ENCODE measurements around the gene PNMA8A.
"Not testable (repeated sequence)": the region's sequence is repeated elsewhere in the genome, so short reads cannot be mapped to it uniquely, and the experiment has no call there.

The PNMA8A gene, protein sequence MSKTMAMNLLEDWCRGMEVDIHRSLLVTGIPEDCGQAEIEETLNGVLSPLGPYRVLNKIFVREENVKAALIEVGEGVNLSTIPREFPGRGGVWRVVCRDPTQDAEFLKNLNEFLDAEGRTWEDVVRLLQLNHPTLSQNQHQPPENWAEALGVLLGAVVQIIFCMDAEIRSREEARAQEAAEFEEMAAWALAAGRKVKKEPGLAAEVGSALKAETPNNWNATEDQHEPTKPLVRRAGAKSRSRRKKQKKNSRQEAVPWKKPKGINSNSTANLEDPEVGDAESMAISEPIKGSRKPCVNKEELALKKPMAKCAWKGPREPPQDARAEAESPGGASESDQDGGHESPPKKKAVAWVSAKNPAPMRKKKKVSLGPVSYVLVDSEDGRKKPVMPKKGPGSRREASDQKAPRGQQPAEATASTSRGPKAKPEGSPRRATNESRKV

DNA sequence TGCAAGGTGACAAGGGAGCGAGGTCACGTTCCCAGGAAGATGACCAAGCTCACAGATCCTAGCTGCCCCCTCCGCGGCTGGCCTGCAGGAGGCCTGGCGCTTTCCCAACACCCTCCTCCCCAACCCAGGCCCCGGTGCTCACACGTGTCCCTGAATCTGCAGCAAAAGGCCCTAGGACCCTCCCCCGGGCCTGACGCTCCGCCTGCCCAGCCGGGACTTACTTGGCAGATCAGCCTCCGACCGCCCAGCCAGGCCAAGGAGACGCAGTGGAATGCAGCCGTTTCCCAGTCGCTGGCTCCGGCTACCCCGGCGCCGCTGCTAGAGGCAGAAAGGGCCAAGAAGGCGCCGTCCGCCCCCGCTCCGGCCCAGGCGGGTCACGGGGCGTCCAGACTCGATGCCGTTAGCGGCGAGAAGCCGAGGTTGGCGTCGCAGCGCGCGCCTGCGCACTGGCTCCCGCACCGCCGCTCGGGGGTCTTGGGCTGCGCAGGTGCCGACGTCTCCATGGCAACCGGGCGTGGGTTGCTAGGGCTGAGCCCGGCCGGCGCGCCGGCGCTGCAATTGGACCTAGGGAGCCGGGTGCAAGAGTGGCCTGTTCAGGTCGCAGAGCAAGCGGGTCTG, at the start of gene PNMA8A:
TSS of gene PNMA8A (minus strand) at position 448 of the 618 bp plus-strand sequence. CDS start 528 bp downstream, outside the sequence.
- DNase-seq (ENCODE audit: low read depth), result peak; percentile 84

DNA sequence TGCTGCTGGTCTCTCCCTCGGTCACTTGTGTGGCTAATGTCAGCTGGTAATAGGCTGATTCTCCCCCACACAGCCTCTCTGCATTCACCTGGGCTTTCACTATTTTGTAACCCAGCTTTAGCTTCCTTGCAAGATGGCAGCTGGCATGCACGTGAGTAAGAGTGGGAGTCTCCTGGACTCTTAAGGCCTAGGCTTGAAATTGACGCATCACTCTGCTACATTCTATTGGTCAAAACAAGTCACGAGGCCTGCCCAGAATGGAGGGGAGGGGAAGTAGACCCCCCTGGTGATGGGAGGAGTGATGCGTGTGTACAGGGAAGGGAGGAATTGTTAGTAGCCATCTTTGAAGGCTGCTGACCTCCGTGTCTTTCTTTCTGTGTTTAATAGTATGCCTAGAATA, 49.3 kb upstream of the PNMA8A start:
- DNase-seq (ENCODE audit: low read depth), result no peak

DNA sequence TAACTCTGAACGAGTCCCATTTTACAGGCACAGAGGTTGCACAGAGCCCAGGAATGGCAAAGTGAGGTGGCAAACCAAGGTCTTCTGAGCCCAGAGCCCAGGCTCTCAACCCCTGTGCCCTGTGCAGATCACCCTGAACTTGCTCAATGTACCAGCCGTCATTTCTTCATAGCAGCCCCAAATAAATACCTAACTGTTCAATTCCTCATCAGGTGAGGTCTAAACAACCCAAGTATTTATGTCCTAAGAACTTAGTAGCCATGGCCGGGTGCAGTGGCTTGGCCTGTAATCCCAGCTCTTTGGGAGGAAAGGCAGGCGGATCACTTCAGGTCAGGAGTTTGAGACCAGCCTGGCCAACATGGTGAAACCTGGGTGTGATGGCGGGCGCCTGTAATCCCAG, 46.1 kb upstream of the PNMA8A start:
- no peak for DNase-seq (ENCODE audit: low read depth)

DNA sequence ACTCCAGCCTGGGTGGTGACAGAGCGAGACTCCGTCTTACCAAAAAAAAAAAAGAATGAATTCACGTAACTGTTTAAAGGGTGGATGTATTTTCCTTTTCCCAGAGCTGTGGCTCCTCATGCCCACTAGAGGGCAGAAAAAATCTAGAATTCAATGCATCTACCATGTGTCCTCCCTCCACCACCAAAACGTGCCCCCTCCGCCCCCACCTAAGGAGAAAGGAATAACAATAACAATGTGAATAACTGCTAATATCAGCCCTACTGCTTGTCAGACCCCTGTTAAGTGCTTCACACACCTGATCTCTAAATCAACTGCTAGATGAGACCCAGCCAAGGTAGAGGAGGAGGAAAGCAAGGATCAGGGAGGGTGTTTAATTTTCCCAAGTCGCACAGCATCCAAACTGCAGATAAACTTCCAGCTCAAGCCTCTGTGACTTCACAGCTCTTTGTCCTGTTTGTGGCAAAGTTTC, 44.6 kb upstream of the PNMA8A start:
- DNase-seq (ENCODE audit: low read depth), result peak; percentile 47

DNA sequence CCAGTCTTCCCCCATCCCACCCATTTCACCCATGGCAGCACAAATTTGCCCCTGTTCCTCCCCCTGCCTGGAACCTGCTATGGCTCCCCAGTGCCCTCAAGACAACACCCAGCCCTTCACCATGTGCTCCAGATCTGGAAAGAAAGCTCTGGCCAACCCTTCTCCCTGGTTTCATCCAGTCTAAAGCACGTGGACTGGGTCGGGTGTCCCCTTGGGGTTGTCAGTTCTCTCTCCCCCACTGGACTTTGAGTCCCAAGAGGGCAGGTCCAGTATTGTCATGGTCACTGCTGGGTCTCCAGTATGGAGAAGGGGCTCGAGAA, 43.9 kb upstream of the PNMA8A start:
- no peak for DNase-seq (ENCODE audit: low read depth)

DNA sequence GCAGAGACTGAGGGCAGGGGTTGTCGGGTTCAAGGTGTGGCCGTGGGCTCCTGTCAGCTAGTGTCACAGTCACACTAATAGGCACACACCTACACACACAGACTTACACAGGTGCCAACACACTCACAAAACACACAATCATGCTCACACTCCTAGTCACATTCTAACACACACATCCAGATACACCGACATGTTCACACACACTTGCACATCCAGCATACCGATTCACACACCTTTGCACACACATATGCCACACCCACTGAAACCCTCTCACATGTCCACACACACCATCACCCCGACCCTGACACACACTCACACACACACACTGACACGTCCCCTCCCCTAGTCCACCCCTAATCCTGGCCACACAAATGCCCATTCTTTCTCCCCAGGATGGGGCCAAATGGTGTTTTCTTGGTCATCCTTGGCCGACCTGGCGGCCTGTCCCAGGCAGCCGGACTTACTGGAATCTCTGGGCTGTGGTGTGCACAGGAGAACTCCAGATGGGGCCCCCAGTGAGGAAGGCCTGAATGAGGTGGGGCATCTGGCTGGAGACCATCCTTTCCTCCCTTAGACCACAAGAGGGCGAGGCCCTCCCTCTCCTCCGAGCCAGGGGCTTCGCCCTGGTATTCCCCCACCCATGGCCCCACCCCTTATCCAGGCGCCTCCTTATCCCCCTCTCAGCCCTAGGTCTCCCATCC, 43.4 kb upstream of the PNMA8A start:
- no peak for DNase-seq (ENCODE audit: low read depth)

DNA sequence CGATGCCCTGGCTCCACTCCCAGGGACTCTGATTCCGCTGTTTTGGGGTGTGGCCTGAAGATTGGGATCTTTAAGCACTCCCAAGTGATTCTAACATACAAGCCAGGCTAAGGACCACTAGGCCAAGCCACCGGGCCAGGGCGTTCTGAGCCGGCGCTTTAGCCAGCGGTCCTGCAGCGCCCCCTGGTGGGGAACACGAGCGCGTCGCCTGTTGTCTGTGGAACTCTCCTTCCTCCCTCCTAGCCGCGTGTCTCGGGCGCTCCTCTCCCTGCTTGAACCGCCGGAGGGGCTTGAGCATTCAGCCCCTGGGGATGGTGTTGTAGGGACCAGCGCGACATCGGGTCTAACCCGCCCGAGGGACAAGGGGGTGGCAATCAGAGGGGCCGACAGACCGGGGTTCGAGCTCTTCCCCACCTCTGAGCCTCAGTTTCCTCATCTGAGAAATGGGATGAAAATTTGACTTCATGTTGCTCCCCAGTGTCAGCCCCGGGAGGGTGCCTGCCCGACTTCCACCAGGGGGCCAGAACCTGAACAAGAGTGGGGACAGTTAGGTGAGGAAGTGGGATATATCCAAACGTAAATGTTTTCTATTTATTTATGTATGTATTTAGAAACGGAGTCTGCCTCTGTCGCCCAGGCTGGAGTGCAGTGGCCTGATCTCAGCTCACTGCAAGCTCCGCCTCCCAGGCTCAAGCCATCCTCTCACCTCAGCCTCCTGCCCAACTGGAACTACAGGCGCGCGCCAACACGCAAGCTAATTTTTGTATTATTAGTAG, 42.3 kb upstream of the PNMA8A start:
- DNase-seq (ENCODE audit: low read depth), result peak; percentile 62

DNA sequence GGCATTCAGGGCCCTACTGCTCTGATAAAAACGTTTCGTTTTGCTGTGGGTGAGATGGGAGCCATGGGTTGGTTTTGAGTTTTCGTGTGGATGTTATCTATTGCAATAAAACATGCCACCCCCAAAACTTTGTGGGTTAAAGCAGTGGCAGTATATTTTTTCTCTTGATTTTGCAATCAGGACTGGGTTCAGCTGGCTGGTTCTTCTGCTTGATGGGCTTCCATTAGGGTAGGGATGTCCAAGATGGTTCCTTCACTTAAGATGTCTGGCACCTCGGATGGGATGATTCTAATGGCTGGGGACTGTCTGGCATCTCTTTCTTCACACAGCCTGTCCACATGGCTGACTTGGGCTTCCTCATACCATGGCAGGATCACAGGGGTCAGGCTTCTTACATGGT, 39.9 kb upstream of the PNMA8A start:
- DNase-seq (ENCODE audit: low read depth), result no peak

DNA sequence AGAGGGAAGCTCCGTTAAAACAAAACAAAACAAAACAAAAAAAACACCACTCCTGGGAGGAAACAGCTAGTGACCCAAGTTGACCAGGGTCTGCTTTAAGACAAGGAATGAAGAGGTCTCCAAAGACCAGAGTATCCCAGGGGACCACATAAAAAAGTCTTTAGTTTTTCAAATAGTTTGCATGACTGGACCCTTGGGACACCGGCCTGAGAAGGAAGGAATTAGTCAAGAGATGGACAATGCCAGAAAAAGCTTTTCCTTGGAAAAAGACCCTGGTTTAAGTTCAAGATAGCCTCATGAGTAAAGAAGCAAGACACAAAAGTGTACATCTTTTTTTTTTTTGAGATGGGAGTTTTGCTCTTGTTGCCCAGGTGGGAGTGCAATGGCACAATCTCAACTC, 36.8 kb upstream of the PNMA8A start:
- no peak for DNase-seq (ENCODE audit: low read depth)

DNA sequence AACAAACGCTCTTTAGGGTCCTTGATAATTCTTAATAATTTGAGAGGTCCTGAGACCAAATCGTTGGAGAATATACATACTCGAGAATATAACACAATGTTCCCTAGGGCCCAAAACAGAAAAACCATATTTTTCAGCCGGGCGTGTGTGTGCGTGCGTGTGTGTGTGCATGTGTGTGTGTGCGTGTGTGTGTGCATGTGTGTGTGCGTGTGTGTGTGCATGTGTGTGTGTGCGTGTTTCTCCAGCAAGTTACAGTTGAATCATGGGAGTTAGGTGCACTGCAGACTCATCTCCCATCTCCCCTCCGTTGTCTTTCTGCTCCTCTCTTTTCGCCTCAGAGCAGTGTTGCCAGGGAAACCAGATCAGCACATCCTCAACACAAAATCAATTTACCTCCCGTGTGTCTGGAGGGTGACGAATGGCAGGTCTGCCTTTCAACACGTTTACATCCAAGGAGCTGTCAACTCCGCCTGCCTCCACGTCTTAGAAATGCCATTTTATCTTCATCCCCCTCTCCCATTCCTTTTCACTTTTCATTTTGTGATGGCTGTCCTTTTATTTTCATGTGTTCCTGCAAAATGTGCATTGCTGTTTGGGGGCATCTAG, 32.6 kb upstream of the PNMA8A start:
- no peak for DNase-seq (ENCODE audit: low read depth)

DNA sequence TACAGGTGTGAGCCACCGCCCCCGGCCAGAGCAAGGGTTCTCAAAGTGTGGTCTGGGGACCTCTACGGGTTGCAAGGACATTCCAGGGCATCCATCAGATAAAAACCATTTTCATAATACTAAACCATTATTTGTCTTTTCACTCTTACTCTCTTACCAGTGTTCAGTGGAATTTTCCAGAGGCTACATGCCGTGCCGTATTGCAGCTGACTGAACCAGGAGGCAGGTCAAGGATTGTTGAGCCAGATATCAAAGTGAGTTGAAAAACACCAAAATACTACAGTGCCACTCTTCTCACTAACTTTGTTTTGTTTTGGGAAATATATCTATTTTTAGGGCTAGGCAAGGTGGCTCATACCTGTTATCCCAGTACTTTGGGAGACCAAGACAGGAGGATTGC, 31.5 kb upstream of the PNMA8A start:
- DNase-seq (ENCODE audit: low read depth), result no peak

DNA sequence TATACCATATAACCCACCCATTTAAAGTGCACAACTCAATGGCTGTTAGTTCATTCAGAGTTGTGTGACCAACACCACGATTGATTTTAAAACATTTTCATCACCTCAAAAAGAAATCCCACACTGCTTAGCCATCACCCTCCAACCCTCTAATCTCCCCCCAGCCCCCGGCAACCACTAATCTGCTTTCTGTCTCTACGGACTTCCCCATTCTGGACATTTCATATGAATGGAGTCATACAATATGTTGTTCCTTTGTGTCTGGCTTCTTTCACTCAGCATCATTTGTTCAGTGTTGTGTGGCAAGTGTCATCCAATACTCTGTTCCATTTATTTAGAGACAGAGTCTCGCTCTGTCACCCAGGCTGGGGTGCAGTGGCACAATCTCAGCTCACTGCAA, 28.3 kb upstream of the PNMA8A start:
- no peak for DNase-seq (ENCODE audit: low read depth)

DNA sequence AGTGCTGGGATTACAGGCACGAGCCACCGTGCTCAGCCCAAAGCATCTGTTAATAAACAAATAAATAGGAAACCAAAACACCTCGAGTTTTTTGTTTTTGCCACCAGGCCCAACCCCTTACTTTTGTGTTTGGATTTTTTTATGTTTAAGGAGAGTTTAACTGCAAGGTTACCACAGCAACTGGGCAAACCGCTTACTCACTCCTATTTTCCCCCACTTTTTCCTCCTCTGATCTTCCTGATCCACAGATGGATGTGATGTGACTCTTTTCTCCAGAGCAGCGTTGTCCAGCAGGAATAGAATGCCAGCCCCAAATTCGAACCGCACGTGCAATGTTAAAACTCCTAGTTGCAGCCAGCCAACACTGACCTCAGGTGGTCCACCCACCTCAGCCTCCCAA, 26.4 kb upstream of the PNMA8A start:
- no peak for DNase-seq (ENCODE audit: low read depth)

DNA sequence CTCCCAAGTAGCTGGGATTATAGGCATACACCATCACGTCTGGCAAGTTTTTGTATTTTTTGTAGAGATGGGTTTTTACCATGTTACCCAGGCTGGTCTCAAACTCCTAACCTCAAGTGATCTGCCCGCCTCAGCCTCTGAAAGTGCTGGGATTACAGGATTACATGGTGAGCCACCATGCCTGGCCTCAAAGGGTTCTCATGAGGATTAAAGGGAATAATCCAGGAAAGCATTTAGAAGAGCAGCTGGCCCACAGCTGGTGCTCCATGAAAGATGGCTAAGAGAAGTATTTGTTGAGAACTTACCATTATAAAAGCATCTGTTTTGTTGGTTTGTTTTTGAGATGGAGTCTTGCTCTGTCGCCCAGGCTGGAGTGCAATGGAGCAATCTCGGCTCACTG, 25.5 kb upstream of the PNMA8A start:
- DNase-seq (ENCODE audit: low read depth), result not testable (repeated sequence)

DNA sequence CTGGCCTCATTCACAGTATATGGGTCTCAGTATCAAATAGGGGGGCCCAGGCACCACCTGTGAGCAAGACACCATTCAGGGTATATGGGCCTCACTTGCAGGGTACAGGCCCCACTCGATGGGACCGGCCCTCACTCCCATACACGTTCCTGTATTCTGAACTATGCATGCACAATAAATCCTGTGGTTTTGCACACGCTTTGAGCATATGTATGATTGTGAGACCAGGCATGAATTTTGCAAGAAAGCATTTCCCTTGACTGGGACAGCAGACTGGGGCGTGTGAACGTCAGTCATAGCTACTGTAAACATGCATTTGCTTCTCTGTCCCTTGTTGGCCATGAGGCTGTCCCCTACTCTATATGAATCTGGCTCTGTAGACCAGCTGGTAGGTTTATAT, 24.9 kb upstream of the PNMA8A start:
- no peak for DNase-seq (ENCODE audit: low read depth)

DNA sequence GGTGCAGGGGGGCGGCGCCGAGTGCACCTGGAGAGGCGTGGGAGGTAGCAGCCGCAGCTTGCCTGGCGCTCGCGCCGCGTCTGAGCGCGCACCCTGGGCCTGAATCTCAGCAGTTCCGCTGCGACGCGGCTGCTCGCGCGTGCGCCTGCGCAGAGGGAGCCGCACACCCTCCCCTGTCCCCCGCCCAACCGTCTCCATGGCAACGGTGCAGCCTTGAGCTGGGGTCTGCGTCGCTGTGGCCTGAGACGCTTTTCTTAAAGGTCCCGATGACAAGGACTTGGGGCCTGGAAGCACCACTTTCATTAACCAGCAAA, 24.4 kb upstream of the PNMA8A start, which contains the start of gene PNMA8B:
TSS of gene PNMA8B (minus strand) at position 82 of the 314 bp plus-strand sequence. CDS start 402 bp downstream, outside the sequence.
- peak; percentile 65 for DNase-seq (ENCODE audit: low read depth)

DNA sequence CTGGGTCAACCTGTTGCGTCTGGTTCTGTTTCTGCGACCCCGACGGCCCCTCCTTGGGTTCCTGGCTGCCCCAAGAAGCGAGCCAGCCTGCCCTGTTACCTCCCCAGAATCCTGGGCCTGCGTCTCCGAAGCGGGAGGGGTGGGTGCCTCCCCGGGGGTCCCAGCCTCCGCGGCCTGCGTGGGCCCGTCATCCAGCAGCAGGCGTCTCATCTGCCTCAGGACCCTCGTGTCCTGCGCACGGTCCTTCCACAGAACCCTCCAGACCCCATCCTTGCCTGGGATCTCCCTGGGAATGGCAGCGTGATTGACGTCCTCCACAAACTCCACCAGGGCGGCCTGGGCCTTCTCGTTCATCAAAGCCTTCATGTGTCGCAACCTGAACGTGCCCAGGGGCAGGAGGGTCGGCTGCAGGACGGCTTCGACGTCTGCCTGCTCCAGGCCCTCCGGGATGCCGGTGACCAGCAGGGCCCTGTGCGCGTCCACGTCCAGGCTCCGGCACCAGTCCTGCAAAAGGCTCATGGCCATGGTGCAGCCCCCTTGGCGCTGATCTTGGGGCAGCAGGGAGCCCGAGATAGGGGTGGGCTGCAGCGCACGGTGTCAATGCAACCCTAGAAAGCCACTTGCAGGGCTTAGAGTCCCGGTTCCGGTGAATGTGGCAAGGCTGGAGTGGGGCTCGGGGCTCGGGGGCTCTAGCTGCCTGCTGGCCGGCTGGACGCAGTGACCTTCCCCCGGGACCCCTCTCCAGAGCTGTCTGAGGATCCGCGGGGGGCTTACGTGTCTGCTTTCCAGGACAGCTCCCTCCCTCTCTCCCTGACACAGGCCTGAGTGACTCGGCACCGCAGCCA, 23.8 kb upstream of the PNMA8A start:
- no peak for DNase-seq (ENCODE audit: low read depth)

DNA sequence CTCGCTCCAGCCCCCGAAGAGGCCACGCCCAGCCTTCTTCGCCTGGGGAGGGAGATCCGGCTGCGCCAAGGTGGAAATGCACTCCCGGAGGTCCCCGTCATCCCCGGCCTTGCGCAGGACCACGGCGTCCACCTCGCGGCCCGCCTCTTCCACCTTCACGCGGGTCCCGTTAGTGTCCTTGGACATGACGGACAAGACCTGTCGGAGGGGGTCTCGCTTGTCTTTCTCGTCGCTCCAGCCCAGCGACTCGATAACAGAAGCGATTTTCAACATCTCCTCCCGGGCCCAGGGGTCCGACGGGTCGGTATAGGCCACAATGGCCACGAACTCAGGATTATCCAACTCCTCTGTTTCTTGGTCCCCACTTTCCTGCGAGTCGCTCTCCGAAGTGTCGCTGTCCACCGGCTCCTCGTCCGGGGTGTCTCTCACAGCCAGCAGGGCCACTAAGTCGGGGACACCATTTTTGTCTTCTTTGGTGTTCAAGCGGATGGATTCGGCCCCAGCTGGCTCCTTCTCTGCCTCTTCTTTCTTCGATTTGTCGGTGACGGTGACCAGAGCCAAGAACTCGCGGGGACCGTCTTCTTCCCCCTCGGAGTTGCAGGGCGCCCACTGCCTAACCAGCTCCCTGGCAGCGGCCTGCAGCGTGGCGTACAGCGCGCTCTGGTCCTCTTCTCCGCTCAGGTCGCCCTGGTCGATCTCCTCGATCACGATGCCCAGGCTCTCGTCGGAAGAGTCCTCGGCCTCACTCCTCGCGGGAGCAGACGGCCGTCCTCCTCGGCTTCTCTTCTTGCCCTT, 23.0 kb upstream of the PNMA8A start:
- DNase-seq (ENCODE audit: low read depth), result no peak

DNA sequence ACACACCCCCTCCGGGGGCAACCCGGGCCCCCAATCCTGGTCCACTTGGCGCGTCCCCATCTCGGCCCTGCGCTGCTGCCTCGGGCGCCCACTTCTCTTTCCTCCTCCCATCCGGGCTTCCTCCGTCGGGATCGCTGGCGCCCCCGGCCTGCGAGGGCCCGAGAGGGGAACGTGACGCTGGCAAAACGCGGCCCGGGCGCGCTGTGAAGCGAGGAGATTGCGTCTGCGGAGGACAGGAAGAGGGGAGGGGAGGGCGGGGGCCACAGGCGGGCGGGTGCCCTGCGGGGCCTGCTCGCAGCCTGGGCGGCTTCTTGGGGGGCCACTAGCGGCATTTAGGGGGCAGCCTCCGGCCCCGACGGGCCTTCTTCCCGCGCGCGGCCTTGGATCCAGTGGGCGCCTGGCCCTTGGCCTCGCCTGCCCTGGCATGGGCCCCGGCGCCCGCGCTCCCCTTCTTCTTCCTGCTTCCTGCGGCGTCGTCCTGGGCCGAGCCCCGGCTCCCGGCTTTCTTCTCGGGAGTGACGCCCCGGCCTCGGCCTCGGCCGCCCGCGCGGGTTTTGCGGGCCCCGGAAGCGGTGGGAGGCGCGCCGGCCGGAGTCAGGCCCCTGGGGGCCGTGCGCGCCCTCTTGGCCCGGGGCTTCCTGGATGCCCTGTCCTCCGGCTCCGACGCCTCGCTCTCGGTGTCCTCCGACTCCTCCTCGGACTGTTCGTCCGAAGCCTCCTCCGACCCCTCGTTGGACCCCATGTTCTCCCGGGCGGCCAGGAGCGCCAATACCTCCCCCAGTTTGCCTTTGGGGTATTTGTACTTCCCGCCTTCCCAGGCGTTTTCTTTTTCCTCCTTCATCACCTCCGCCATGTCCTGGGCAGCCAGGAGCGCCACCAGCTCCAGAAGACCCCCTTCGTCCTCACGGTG, 22.1 kb upstream of the PNMA8A start:
- peak; percentile 31 for DNase-seq (ENCODE audit: low read depth)

Measured in iris pigment epithelial cell (primary cell).